ENCODE data around the gene P2RX4. TPM values are rescaled to one million over a fixed set of nuclear protein-coding genes. Genes with fewer than 3 reads are reported as not detected.
"Not testable (repeated sequence)": the region's sequence is repeated elsewhere in the genome, so short reads cannot be mapped to it uniquely, and the experiment has no call there.

The P2RX4 gene
- total RNA-seq, 2 donors from 2014 or later: 10.1 to 11.7 TPM

- ATAC-seq (no peak), DNase-seq (no peak)
- intact Hi-C loops (cut with DNase I): no loop called here
These were observed 7.1 kb downstream of the P2RX4 start for GRCh38 chr12:121217063-121217462.

- DNase-seq (no peak), ATAC-seq (no peak)
- intact Hi-C loops (cut with DNase I): no loop called here
These were observed 7.8 kb downstream of the P2RX4 start for GRCh38 chr12:121217761-121218160.

- intact Hi-C loops (cut with DNase I): no loop called here
- DNase-seq (no peak), ATAC-seq (no peak)
These were observed 8.8 kb downstream of the P2RX4 start for GRCh38 chr12:121218588-121219352.

GRCh38 chr12:121219353-121219986, 9.5 kb downstream of the P2RX4 start:
- DNase-seq: no peak
- intact Hi-C loops (cut with DNase I): no loop called here
- ATAC-seq: no peak

GRCh38 chr12:121222847-121223246, 12.9 kb downstream of the P2RX4 start:
- intact Hi-C loops (cut with DNase I): no loop called here
- no peak for DNase-seq
- ATAC-seq: no peak

- ATAC-seq (no peak), DNase-seq (no peak)
- intact Hi-C loops (cut with DNase I): no loop called here
These were observed 13.7 kb downstream of the P2RX4 start for GRCh38 chr12:121223292-121224285.

- no peak for DNase-seq
- intact Hi-C loops (cut with DNase I): no loop called here
These were observed 14.7 kb downstream of the P2RX4 start for GRCh38 chr12:121224591-121224990.

GRCh38 chr12:121226399-121226798, 16.5 kb downstream of the P2RX4 start:
- no peak for DNase-seq
- ATAC-seq: no peak
- intact Hi-C loops (cut with DNase I): no loop called here

More at GRCh38 chr12:121224591-121224990, 14.7 kb downstream of the P2RX4 start:
- no peak for ATAC-seq

- ATAC-seq; intact Hi-C loops (cut with DNase I); DNase-seq: not testable (repeated sequence)
These were observed 16.9 kb downstream of the P2RX4 start for GRCh38 chr12:121226871-121227270.

GRCh38 chr12:121227294-121227693, 17.4 kb downstream of the P2RX4 start:
- no peak for DNase-seq
- no peak for ATAC-seq
- intact Hi-C loops (cut with DNase I): no loop called here

- intact Hi-C loops (cut with DNase I): no loop called here
- ATAC-seq: no peak
These were observed 19.2 kb downstream of the P2RX4 start for GRCh38 chr12:121228919-121229665.

GRCh38 chr12:121229826-121230537, 20.1 kb downstream of the P2RX4 start:
- peak; percentile 83 to 86 for ATAC-seq

More at GRCh38 chr12:121228919-121229665, 19.2 kb downstream of the P2RX4 start:
- no peak for DNase-seq

GRCh38 chr12:121230538-121230907, 20.6 kb downstream of the P2RX4 start:
- ATAC-seq (no peak), DNase-seq (no peak)
- intact Hi-C loops (cut with DNase I): no loop called here

More at GRCh38 chr12:121229826-121230537, 20.1 kb downstream of the P2RX4 start:
- DNase-seq: peak; percentile 82
- intact Hi-C loops (cut with DNase I): not testable (repeated sequence)

GRCh38 chr12:121232163-121232562, 22.2 kb downstream of the P2RX4 start:
- intact Hi-C loops (cut with DNase I): no loop called here
- DNase-seq (no peak), ATAC-seq (no peak)

- intact Hi-C loops (cut with DNase I): no loop called here
These were observed 23.2 kb downstream of the P2RX4 start for GRCh38 chr12:121232977-121233627.

GRCh38 chr12:121233628-121234020, 23.7 kb downstream of the P2RX4 start:
- intact Hi-C loops (cut with DNase I): no loop called here
- ATAC-seq (no peak), DNase-seq (no peak)

More at GRCh38 chr12:121232977-121233627, 23.2 kb downstream of the P2RX4 start:
- no peak for ATAC-seq
- DNase-seq: no peak

- DNase-seq: no peak
- intact Hi-C loops (cut with DNase I): no loop called here
- ATAC-seq: no peak
These were observed 26.8 kb downstream of the P2RX4 start for GRCh38 chr12:121236776-121237175.

- intact Hi-C loops (cut with DNase I): no loop called here
- no peak for DNase-seq
- ATAC-seq: no peak
These were observed 27.5 kb downstream of the P2RX4 start for GRCh38 chr12:121237415-121237814.

Data from left cardiac atrium (tissue), 4 donors.